COR-L47 (cell line): ENCODE measurements around the gene RNF43.

Source experiments
- DNase-seq: peaks from one replicate; lab custom pipeline; 2025; lab: John Stamatoyannopoulos, UW

RNF43 gene

GRCh38 chr17:58417300-58418092 lies at the start of gene RNF43:
RNF43 (minus strand) TSS chr17:58417534; CDS start chr17:58415577, 1,957 bp downstream.
- peak; percentile 93 for DNase-seq

GRCh38 chr17:58455491-58455890 lies 38.2 kb upstream of the RNF43 start:
- DNase-seq = no peak

- no peak for DNase-seq
Measured at GRCh38 chr17:58452738-58453137, 35.4 kb upstream of the RNF43 start.

GRCh38 chr17:58447039-58447975 lies 30.0 kb upstream of the RNF43 start:
- DNase-seq = peak; percentile 73

- DNase-seq = no peak
Measured at GRCh38 chr17:58446086-58446485, 28.8 kb upstream of the RNF43 start.

- DNase-seq = no peak
Measured at GRCh38 chr17:58436805-58437239, 19.5 kb upstream of the RNF43 start.

GRCh38 chr17:58436245-58436644 lies 18.9 kb upstream of the RNF43 start:
- DNase-seq = no peak

GRCh38 chr17:58432806-58433573 lies 15.7 kb upstream of the RNF43 start:
- DNase-seq = no peak

- no peak for DNase-seq
Measured at GRCh38 chr17:58427807-58428206, 10.5 kb upstream of the RNF43 start.

GRCh38 chr17:58421711-58422110 lies 4.4 kb upstream of the RNF43 start:
- no peak for DNase-seq

- DNase-seq = no peak
Measured at GRCh38 chr17:58420827-58421226, 3.5 kb upstream of the RNF43 start.

- DNase-seq = no peak
Measured at GRCh38 chr17:58416937-58417299, 416 bp downstream of the RNF43 start.

- no peak for DNase-seq
Measured at GRCh38 chr17:58416396-58416795, 938 bp downstream of the RNF43 start.

GRCh38 chr17:58415371-58416055 lies 1.8 kb downstream of the RNF43 start:
- no peak for DNase-seq

- DNase-seq = no peak
Measured at GRCh38 chr17:58414596-58414997, 2.7 kb downstream of the RNF43 start.

GRCh38 chr17:58413684-58414083 lies 3.6 kb downstream of the RNF43 start:
- no peak for DNase-seq

- DNase-seq = no peak
Measured at GRCh38 chr17:58412961-58413586, 4.3 kb downstream of the RNF43 start.

GRCh38 chr17:58412064-58412703 lies 5.2 kb downstream of the RNF43 start:
- no peak for DNase-seq

GRCh38 chr17:58411408-58411894 lies 5.9 kb downstream of the RNF43 start:
- no peak for DNase-seq

GRCh38 chr17:58410714-58411407 lies 6.5 kb downstream of the RNF43 start:
- DNase-seq = no peak
